H9 (cell line): ENCODE results near the gene SIPA1L2. TPM values are rescaled to one million over a fixed set of nuclear protein-coding genes. Genes with fewer than 3 reads are reported as not detected.
"Not testable (repeated sequence)": the region's sequence is repeated elsewhere in the genome, so short reads cannot be mapped to it uniquely, and the experiment has no call there.

Experiments used
- DNase-seq: peaks from one replicate; pipeline ENCODE4 v3.0.0-alpha.2; 2017
- H2AFZ ChIP-seq: one replicate; pipeline ENCODE4 v1.6.1; 2013; ENCODE audit warnings: mild to moderate bottlenecking, low read length, control low read depth, moderate library complexity
- H2AK5ac ChIP-seq: 2 replicates; pipeline ENCODE4 v1.6.1; 2013; ENCODE audit warnings: low read length, control low read depth, mixed read lengths; ENCODE audit not compliant: insufficient read length
- H2BK120ac ChIP-seq: one replicate; pipeline ENCODE4 v1.6.1; 2013; ENCODE audit warnings: low read depth, mild to moderate bottlenecking, low read length, control low read depth, inconsistent platforms; ENCODE audit not compliant: poor library complexity, severe bottlenecking
- H2BK12ac ChIP-seq: 2 replicates; pipeline ENCODE4 v1.6.1; 2013; ENCODE audit warnings: low read length, control low read depth, mixed read lengths, low read depth; ENCODE audit not compliant: insufficient read length
- H2BK15ac ChIP-seq: 2 replicates; pipeline ENCODE4 v1.6.1; 2013; ENCODE audit warnings: low read depth, low read length, control low read depth
- H2BK20ac ChIP-seq: one replicate; pipeline ENCODE4 v1.6.1; 2013; ENCODE audit warnings: low read depth, mild to moderate bottlenecking, low read length, control low read depth, inconsistent platforms; ENCODE audit not compliant: poor library complexity, severe bottlenecking
- H2BK5ac ChIP-seq: 2 replicates; pipeline ENCODE4 v1.6.1; 2013; ENCODE audit warnings: low read length, control low read depth, mixed read lengths; ENCODE audit not compliant: insufficient read length
- H3K14ac ChIP-seq: 2 replicates; pipeline ENCODE4 v1.6.1; 2013; ENCODE audit warnings: low read length, control low read depth; ENCODE audit not compliant: insufficient read depth
- H3K18ac ChIP-seq: 2 replicates; pipeline ENCODE4 v1.6.1; 2013; ENCODE audit warnings: low read depth, mild to moderate bottlenecking, mixed read lengths, low read length, control low read depth; ENCODE audit not compliant: insufficient read length
- H3K23ac ChIP-seq: 2 replicates; pipeline ENCODE4 v1.6.1; 2013; ENCODE audit warnings: low read length, control low read depth, mixed read lengths, low read depth; ENCODE audit not compliant: insufficient read length
- H3K23me2 ChIP-seq: 2 replicates; pipeline ENCODE4 v1.6.1; 2013; ENCODE audit warnings: low read depth, mild to moderate bottlenecking, mixed read lengths, low read length, control low read depth; ENCODE audit not compliant: insufficient read length, poor library complexity, severe bottlenecking
- H3K27ac ChIP-seq: 2 replicates; pipeline ENCODE4 v1.5.1; 2013; ENCODE audit warnings: low read length, control low read depth, mixed read lengths, low read depth; ENCODE audit not compliant: insufficient read length
- H3K27me3 ChIP-seq: 2 replicates; pipeline ENCODE4 v1.6.1; 2013; ENCODE audit warnings: low read length, control low read depth, inconsistent platforms; ENCODE audit not compliant: insufficient read depth
- H3K4ac ChIP-seq: 2 replicates; pipeline ENCODE4 v1.6.1; 2013; ENCODE audit warnings: low read depth, mild to moderate bottlenecking, control low read depth, inconsistent platforms, low read length, moderate library complexity
- H3K4me1 ChIP-seq: 2 replicates; pipeline ENCODE4 v1.6.1; 2013; ENCODE audit warnings: low read length, control low read depth, inconsistent platforms; ENCODE audit not compliant: insufficient read depth
- H3K4me2 ChIP-seq: 2 replicates; pipeline ENCODE4 v1.6.1; 2013; ENCODE audit warnings: low read length, control low read depth, mixed read lengths; ENCODE audit not compliant: insufficient read length, insufficient read depth
- H3K56ac ChIP-seq: 2 replicates; pipeline ENCODE4 v1.6.1; 2013; ENCODE audit warnings: low read depth, mild to moderate bottlenecking, mixed read lengths, low read length, control low read depth; ENCODE audit not compliant: insufficient read length
- H3K79me1 ChIP-seq: 2 replicates; pipeline ENCODE4 v1.6.1; 2013; ENCODE audit warnings: low read depth, mild to moderate bottlenecking, moderate library complexity, low read length, control low read depth, inconsistent platforms; ENCODE audit not compliant: insufficient read depth, poor library complexity, severe bottlenecking
- H3K79me2 ChIP-seq: 2 replicates; pipeline ENCODE4 v1.6.1; 2013; ENCODE audit warnings: low read length, control low read depth, inconsistent platforms; ENCODE audit not compliant: insufficient read depth
- H3K9ac ChIP-seq: 2 replicates; pipeline ENCODE4 v1.6.1; 2013; ENCODE audit warnings: low read length, control low read depth, mixed read lengths; ENCODE audit not compliant: insufficient read length; ENCODE audit errors: extremely low read depth
- H3K9me3 ChIP-seq: one replicate; pipeline ENCODE4 v1.6.1; 2013; ENCODE audit warnings: low read depth, low read length, inconsistent platforms; ENCODE audit not compliant: control insufficient read depth
- H3T11ph ChIP-seq: one replicate; pipeline ENCODE4 v1.6.1; 2013; ENCODE audit warnings: mild to moderate bottlenecking, low read length, control low read depth, inconsistent platforms
- H4K20me1 ChIP-seq: one replicate; pipeline ENCODE4 v1.6.1; 2013; ENCODE audit not compliant: control insufficient read depth, insufficient read length, insufficient read depth
- H4K5ac ChIP-seq: 2 replicates; pipeline ENCODE4 v1.6.1; 2013; ENCODE audit warnings: low read depth, mild to moderate bottlenecking, mixed read lengths, low read length, control low read depth; ENCODE audit not compliant: insufficient read length
- H4K8ac ChIP-seq: replicated peaks from 2 replicates; pipeline ENCODE4 v1.6.1; 2013; ENCODE audit warnings: low read length, control low read depth, mixed read lengths, low read depth; ENCODE audit not compliant: insufficient read length
- H4K91ac ChIP-seq: 2 replicates; pipeline ENCODE4 v1.6.1; 2013; ENCODE audit warnings: low read depth, mild to moderate bottlenecking, moderate library complexity, mixed read lengths, low read length, control low read depth; ENCODE audit not compliant: insufficient read length
- H3K27ac Mint-ChIP-seq, 3 experiments: 2 replicates in 2 of 3; 3 replicates in 1 of 3; pipeline ENCODE4 v1.8.0; 2020 to 2021; ENCODE audit warnings: mixed read lengths in 3 of 3, mild to moderate bottlenecking in 1 of 3, moderate library complexity in 1 of 3
- H3K27me3 Mint-ChIP-seq: 2 replicates; pipeline ENCODE4 v1.8.0; 2021; ENCODE audit warnings: low read depth, mild to moderate bottlenecking, moderate library complexity, mixed read lengths
- H3K36me3 Mint-ChIP-seq, 3 experiments: 2 replicates in 2 of 3; 3 replicates in 1 of 3; pipeline ENCODE4 v1.8.0; 2020 to 2021; ENCODE audit warnings: low read depth in 3 of 3, mixed read lengths in 3 of 3; ENCODE audit not compliant: insufficient read depth in 1 of 3
- H3K4me1 Mint-ChIP-seq, 2 experiments: 2 replicates each; pipeline ENCODE4 v1.8.0; 2020; ENCODE audit warnings: mixed read lengths in 2 of 2
- H3K4me3 Mint-ChIP-seq, 2 experiments: 2 replicates in 1 of 2; 3 replicates in 1 of 2; pipeline ENCODE4 v1.8.0; 2020 to 2021; ENCODE audit warnings: mild to moderate bottlenecking in 2 of 2, mixed read lengths in 2 of 2, moderate library complexity in 1 of 2
- H3K9me3 Mint-ChIP-seq, 2 experiments: 2 replicates in 1 of 2; 3 replicates in 1 of 2; pipeline ENCODE4 v1.8.0; 2020; ENCODE audit warnings: mild to moderate bottlenecking in 2 of 2, mixed read lengths in 2 of 2, moderate library complexity in 1 of 2
- WGBS: extraction: QIAGEN DNeasy Blood & Tissue Kit; methylation state at CpG from one replicate; pipeline ENCODE4 v1.1.7; 2013; ENCODE audit warnings: missing lambda C conversion rate, low lambda C conversion rate, mixed read lengths; ENCODE audit not compliant: insufficient read length; ENCODE audit errors: extremely low coverage; 5-methylcytosine and 5-hydroxymethylcytosine counted together
- total RNA-seq: library from RNA; stranded (reverse); gene quantifications from 2 replicates; pipeline ENCODE4 v1.2.1, GENCODE V29; 2021
- TF ChIP-seq, protein P1 (sequence below): fragments of 200-600 bp; sonication (generic); conservative IDR thresholded peaks from 3 replicates; pipeline ENCODE4 v1.8.0; 2021; ENCODE audit warnings: antibody characterized with exemption, mild to moderate bottlenecking

The SIPA1L2 gene
- total RNA-seq, 1 experiment from 2014 or later = 5.2 TPM

DNA sequence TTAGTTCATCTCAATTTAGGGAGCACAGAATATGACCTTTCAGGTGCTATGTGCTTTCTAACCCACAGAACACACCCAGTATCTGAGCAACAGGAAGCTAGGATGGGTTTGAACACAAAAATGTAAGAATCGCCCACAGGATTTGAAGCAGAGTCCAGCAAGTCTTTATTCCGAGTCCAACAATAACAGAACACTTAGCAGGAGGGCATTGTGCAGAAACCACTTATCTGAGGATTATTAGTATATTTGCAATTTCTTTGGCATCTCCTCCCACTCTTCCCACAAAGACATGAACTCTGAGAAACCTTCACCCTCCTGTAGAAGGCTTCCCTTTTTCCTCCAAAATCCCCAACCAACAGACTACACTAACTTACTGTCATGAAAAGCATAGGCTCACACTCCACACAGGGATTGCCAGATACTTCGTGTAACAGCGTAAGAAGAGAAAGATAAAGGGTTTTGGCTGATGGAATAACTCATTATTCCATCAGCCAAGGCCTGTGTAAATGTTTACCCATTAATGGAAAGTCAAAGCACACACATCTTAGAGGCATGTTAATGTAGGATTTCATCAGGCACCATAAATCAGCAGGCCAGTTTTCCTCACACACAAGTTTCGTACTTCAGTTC, 16.1 kb downstream of the SIPA1L2 start:
- Mint-ChIP-seq H3K36me3 (no peaks in the 10 kb centered on the region), H3K27me3 (peaks cover under 1% of the 10 kb centered on the region; the same call in 1 of the 2 replicates), H3K27ac (no peak overlapping the region), H3K4me1 (peaks cover 30 to 38% of the 10 kb centered on the region in 2 experiments), H3K9me3 (no peaks in the 10 kb centered on the region), H3K4me3 (no peak overlapping the region)
- Histone ChIP-seq H3K18ac (no peak overlapping the region), H2BK5ac (no peak overlapping the region), H3K23me2 (no peaks in the 10 kb centered on the region), H2BK12ac (no peak overlapping the region), H2BK120ac (no peak overlapping the region), H4K91ac (no peak overlapping the region), H3K79me1 (no peaks in the 10 kb centered on the region), H3K23ac (no peak overlapping the region), H4K8ac (no peak overlapping the region), H2AFZ (no peak overlapping the region), H3K56ac (no peak overlapping the region), H3K14ac (no peak overlapping the region), H4K5ac (no peak overlapping the region), H3K4me2 (no peak overlapping the region), H2BK15ac (no peak overlapping the region), H2AK5ac (no peak overlapping the region), H3K4me1 (no peaks in the 10 kb centered on the region; the same call in 1 of the 2 replicates), H3K79me2 (no peaks in the 10 kb centered on the region), H3K9ac (no peak overlapping the region), H3K4ac (no peak overlapping the region), H2BK20ac (no peak overlapping the region), H3K27ac (no peak overlapping the region), H3K27me3 (no peaks in the 10 kb centered on the region), H3K9me3 (no peaks in the 10 kb centered on the region), H4K20me1 (no peaks in the 10 kb centered on the region), H3T11ph (no peak overlapping the region)
- TF ChIP-seq, protein P1, sequence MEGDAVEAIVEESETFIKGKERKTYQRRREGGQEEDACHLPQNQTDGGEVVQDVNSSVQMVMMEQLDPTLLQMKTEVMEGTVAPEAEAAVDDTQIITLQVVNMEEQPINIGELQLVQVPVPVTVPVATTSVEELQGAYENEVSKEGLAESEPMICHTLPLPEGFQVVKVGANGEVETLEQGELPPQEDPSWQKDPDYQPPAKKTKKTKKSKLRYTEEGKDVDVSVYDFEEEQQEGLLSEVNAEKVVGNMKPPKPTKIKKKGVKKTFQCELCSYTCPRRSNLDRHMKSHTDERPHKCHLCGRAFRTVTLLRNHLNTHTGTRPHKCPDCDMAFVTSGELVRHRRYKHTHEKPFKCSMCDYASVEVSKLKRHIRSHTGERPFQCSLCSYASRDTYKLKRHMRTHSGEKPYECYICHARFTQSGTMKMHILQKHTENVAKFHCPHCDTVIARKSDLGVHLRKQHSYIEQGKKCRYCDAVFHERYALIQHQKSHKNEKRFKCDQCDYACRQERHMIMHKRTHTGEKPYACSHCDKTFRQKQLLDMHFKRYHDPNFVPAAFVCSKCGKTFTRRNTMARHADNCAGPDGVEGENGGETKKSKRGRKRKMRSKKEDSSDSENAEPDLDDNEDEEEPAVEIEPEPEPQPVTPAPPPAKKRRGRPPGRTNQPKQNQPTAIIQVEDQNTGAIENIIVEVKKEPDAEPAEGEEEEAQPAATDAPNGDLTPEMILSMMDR = no peak
- DNase-seq = no peak
- no CpG with 5 or more reads among the region's 5 CpGs for WGBS

DNA sequence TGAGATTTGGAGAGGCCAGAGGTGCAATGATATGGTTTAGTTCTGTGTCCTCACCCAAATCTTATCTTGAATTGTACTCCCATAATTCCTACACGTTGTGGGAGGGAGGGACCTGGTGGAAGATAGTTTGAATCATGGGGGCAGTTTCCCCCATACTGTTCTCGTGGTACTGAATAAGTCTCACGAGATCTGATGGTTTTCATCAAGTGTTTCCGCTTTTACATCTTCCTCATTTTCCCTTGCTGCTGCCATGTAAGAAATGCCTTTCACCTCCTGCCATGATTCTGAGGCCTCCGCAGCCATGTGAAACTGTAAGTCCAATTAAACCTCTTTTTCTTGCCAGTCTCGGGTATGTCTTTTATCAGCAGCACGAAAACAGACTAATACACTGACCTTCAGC, 17.1 kb downstream of the SIPA1L2 start:
- not testable (repeated sequence) for H2BK12ac ChIP-seq, H3K14ac ChIP-seq, H3K27me3 ChIP-seq, H2AFZ ChIP-seq, H4K20me1 ChIP-seq, H3K4me1 ChIP-seq, H2BK5ac ChIP-seq, H2BK20ac ChIP-seq, H3K18ac ChIP-seq, H3K79me1 ChIP-seq, H3K27ac ChIP-seq, H3K4me3 Mint-ChIP-seq, H2BK15ac ChIP-seq, H3K27ac Mint-ChIP-seq, H3K23ac ChIP-seq, DNase-seq, H2BK120ac ChIP-seq, H3K56ac ChIP-seq, H3K79me2 ChIP-seq, H4K8ac ChIP-seq, H3K9me3 ChIP-seq, H3K36me3 Mint-ChIP-seq, H3K9ac ChIP-seq, H3K4ac ChIP-seq, H2AK5ac ChIP-seq, H3K4me2 ChIP-seq, H3K27me3 Mint-ChIP-seq, H3T11ph ChIP-seq, H4K5ac ChIP-seq, H3K9me3 Mint-ChIP-seq, H3K23me2 ChIP-seq, H4K91ac ChIP-seq
- peaks cover 29 to 35% of the 10 kb centered on the region in 2 experiments for H3K4me1 Mint-ChIP-seq
- no CpG with 5 or more reads among the region's 7 CpGs for WGBS
